Mesenchymal stem cell (in vitro differentiated cells and primary cell): ENCODE measurements around the gene ASB4.

ENCODE experiments used
- DNase-seq: peaks from one replicate; pipeline ENCODE4 v3.0.0-alpha.2; 2013
- H2AFZ ChIP-seq: one replicate; pipeline ENCODE4 v1.6.1; 2013; ENCODE audit warnings: low read depth, mild to moderate bottlenecking, control low read depth, inconsistent platforms, low read length, moderate library complexity
- H2AK5ac ChIP-seq: 2 replicates; pipeline ENCODE4 v1.6.1; 2013; ENCODE audit warnings: low read length, moderate library complexity, mild to moderate bottlenecking, inconsistent platforms; ENCODE audit not compliant: severe bottlenecking
- H2BK120ac ChIP-seq: one replicate; pipeline ENCODE4 v1.6.1; 2013; ENCODE audit warnings: low read depth, mild to moderate bottlenecking, inconsistent platforms, low read length, moderate library complexity
- H2BK12ac ChIP-seq, 2 experiments: one replicate each; pipeline ENCODE4 v1.6.1; 2013; ENCODE audit warnings: inconsistent platforms in 2 of 2, low read length in 2 of 2, mild to moderate bottlenecking in 2 of 2, moderate library complexity in 2 of 2, control low read depth in 1 of 2
- H2BK15ac ChIP-seq: one replicate; pipeline ENCODE4 v1.6.1; 2013; ENCODE audit warnings: mild to moderate bottlenecking, low read depth, inconsistent platforms; ENCODE audit not compliant: poor library complexity, severe bottlenecking
- H2BK5ac ChIP-seq: 2 replicates; pipeline ENCODE4 v1.6.1; 2013; ENCODE audit warnings: low read depth, mild to moderate bottlenecking, low read length, control low read depth, inconsistent platforms; ENCODE audit not compliant: poor library complexity, severe bottlenecking
- H3K14ac ChIP-seq, 2 experiments: one replicate each; pipeline ENCODE4 v1.6.1; 2013; ENCODE audit warnings: inconsistent platforms in 2 of 2, low read length in 2 of 2, control low read depth in 1 of 2, mild to moderate bottlenecking in 1 of 2, moderate library complexity in 1 of 2
- H3K18ac ChIP-seq, 2 experiments: one replicate each; pipeline ENCODE4 v1.6.1; 2013; ENCODE audit warnings: inconsistent platforms in 2 of 2, low read length in 2 of 2, control low read depth in 1 of 2, low read depth in 1 of 2, mild to moderate bottlenecking in 1 of 2
- H3K23ac ChIP-seq, 2 experiments: one replicate each; pipeline ENCODE4 v1.6.1; 2013; ENCODE audit warnings: inconsistent platforms in 2 of 2, low read length in 2 of 2, mild to moderate bottlenecking in 2 of 2, moderate library complexity in 2 of 2, control low read depth in 1 of 2
- H3K27ac ChIP-seq: 2 replicates; pipeline ENCODE4 v1.5.1; 2013; ENCODE audit warnings: mild to moderate bottlenecking, moderate library complexity, low read length, control low read depth, inconsistent platforms; ENCODE audit not compliant: poor library complexity, severe bottlenecking
- H3K27me3 ChIP-seq, 2 experiments: 2 replicates each; pipeline versions ENCODE4 v1.6.1 to v1.7.0; 2013; ENCODE audit warnings: low read length in 2 of 2, mild to moderate bottlenecking in 2 of 2, moderate library complexity in 2 of 2, control low read depth in 1 of 2, inconsistent platforms in 1 of 2; ENCODE audit not compliant: control insufficient read depth in 1 of 2, insufficient read depth in 1 of 2
- H3K36me3 ChIP-seq, 2 experiments: 2 replicates each; pipeline versions ENCODE4 v1.6.1 to v1.7.0; 2013; ENCODE audit warnings: low read length in 2 of 2, control low read depth in 1 of 2, inconsistent platforms in 1 of 2, low read depth in 1 of 2, mild to moderate bottlenecking in 1 of 2; ENCODE audit not compliant: insufficient read depth in 2 of 2, control insufficient read depth in 1 of 2
- H3K4ac ChIP-seq, 2 experiments: one replicate each; pipeline ENCODE4 v1.6.1; 2013; ENCODE audit warnings: inconsistent platforms in 2 of 2, low read length in 2 of 2, mild to moderate bottlenecking in 2 of 2, moderate library complexity in 2 of 2, control low read depth in 1 of 2, low read depth in 1 of 2
- H3K4me1 ChIP-seq: 2 replicates; pipeline ENCODE4 v1.6.1; 2013; ENCODE audit warnings: low read depth, low read length, control low read depth; ENCODE audit not compliant: control insufficient read depth, insufficient read depth
- H3K4me2 ChIP-seq: 2 replicates; pipeline ENCODE4 v1.6.1; 2013; ENCODE audit warnings: low read length, mild to moderate bottlenecking, inconsistent platforms; ENCODE audit not compliant: poor library complexity, severe bottlenecking
- H3K4me3 ChIP-seq, 2 experiments: 2 replicates each; pipeline versions ENCODE4 v1.5.1 to v1.7.0; 2013; ENCODE audit warnings: low read length in 2 of 2, mild to moderate bottlenecking in 2 of 2, control low read depth in 1 of 2, low read depth in 1 of 2; ENCODE audit not compliant: insufficient read depth in 1 of 2
- H3K79me1 ChIP-seq: replicated peaks from 2 replicates; pipeline ENCODE4 v1.6.1; 2013; ENCODE audit warnings: mild to moderate bottlenecking, control low read depth, low read length, inconsistent platforms; ENCODE audit not compliant: poor library complexity, severe bottlenecking
- H3K9ac ChIP-seq: 2 replicates; pipeline ENCODE4 v1.7.0; 2013; ENCODE audit warnings: mild to moderate bottlenecking, low read length, moderate library complexity
- H3K9me3 ChIP-seq: 2 replicates; pipeline ENCODE4 v1.7.0; 2013; ENCODE audit warnings: mild to moderate bottlenecking, low read length; ENCODE audit not compliant: control insufficient read depth
- H4K8ac ChIP-seq: one replicate; pipeline ENCODE4 v1.6.1; 2013; ENCODE audit warnings: inconsistent platforms, mild to moderate bottlenecking, low read length, moderate library complexity
- H4K91ac ChIP-seq: one replicate; pipeline ENCODE4 v1.6.1; 2013; ENCODE audit warnings: mild to moderate bottlenecking, low read length, inconsistent platforms
- WGBS: methylation state at CpG from one replicate; pipeline ENCODE4 v1.1.7; 2013; ENCODE audit warnings: mixed read lengths; 5-methylcytosine and 5-hydroxymethylcytosine counted together

ASB4 gene

GRCh38 chr7:95493844-95494243 lies 8.1 kb downstream of the ASB4 start:
- Histone ChIP-seq H2AFZ (no peak overlapping the region), H3K36me3 (no peaks in the 10 kb centered on the region), H3K4me3 (no peak overlapping the region), H2BK12ac (no peak overlapping the region), H3K18ac (no peak overlapping the region), H3K4ac (no peak overlapping the region), H2BK15ac (no peak overlapping the region), H3K14ac (no peak overlapping the region), H3K4me1 (peaks cover 2% of the 10 kb centered on the region), H3K4me2 (no peak overlapping the region), H4K8ac (no peak overlapping the region), H3K27me3 (no peaks in the 10 kb centered on the region), H2BK120ac (no peak overlapping the region), H4K91ac (no peak overlapping the region), H3K79me1 (no peaks in the 10 kb centered on the region), H3K9me3 (no peaks in the 10 kb centered on the region), H2BK5ac (no peak overlapping the region), H3K27ac (no peak overlapping the region), H3K23ac (no peak overlapping the region), H2AK5ac (no peak overlapping the region), H3K9ac (no peak overlapping the region)
- WGBS, result 92% methylated on average over 1 of the region's 2 CpGs
- DNase-seq, result no peak

DNA sequence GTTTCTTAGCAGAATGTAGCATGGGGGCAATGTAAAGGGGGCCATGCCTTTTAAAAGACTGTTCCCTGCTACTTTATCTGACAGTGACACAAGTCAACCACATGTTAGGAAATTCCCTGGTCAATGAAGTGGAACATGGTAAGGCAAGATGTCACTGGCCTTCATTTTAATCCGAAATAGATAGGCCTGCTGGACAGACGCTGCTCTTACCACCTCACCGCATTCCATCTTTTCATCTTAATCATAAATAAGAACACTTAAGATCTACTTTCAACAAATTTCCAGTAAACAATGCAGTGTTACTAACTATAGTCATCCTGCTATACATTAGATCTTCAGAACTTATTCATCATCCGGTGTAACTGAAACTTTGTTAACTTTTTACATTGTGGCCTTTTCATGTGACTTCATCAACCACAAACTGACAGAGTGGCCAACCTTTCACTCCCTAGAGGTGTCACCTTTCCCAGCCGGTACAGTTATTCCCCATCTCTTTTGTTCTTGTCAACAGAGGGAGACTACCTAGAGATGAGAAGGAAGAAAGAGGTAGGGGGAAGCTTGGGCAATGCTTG lies 15.6 kb downstream of the ASB4 start:
- H3K14ac ChIP-seq, result no peak overlapping the region
- DNase-seq, result peak; percentile 46
- no peak overlapping the region for H3K4ac ChIP-seq
- no peaks in the 10 kb centered on the region for H3K36me3 ChIP-seq
- H3K4me2 ChIP-seq, result peak overlapping the region; percentile 5
- H4K8ac ChIP-seq, result no peak overlapping the region
- H2BK120ac ChIP-seq, result no peak overlapping the region
- H3K9ac ChIP-seq, result no peak overlapping the region
- no peaks in the 10 kb centered on the region for H3K79me1 ChIP-seq
- no peak overlapping the region for H3K4me3 ChIP-seq
- no peaks in the 10 kb centered on the region for H3K27me3 ChIP-seq
- peak overlapping the region in 1 of 2 experiments; percentile 64 for H3K18ac ChIP-seq
- peak overlapping the region; percentile 40 for H3K27ac ChIP-seq
- H2BK5ac ChIP-seq, result no peak overlapping the region
- no peaks in the 10 kb centered on the region for H3K9me3 ChIP-seq
- H4K91ac ChIP-seq, result no peak overlapping the region
- 4% methylated on average over 4 of the region's 5 CpGs for WGBS
- no peak overlapping the region for H2AK5ac ChIP-seq
- H3K23ac ChIP-seq, result no peak overlapping the region
- no peak overlapping the region for H2BK15ac ChIP-seq
- H2BK12ac ChIP-seq, result no peak overlapping the region
- H3K4me1 ChIP-seq, result no peaks in the 10 kb centered on the region
- H2AFZ ChIP-seq, result no peak overlapping the region

DNA sequence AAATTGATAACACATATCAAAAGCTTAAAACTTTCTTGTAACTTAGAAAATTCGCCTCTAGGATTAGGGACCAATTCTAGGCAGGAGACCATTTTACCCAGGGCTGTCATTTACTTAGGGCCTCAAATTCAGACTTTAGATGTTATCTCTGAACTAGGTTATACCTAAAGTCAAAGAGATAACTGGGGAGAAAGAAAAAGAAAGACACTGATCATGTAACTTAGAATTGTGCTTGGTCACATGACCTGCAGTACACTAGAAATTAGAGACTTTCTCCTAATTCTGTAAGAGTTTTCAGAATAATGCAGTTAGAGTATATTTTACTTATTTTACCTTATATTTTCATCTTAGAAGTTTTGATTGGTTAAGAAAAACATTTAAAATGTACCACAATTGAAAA lies 16.7 kb downstream of the ASB4 start:
- WGBS, result 88% methylated on average over 1 of the region's 1 CpG
- no peak overlapping the region for H3K4ac ChIP-seq
- DNase-seq, result no peak
- no peaks in the 10 kb centered on the region for H3K9me3 ChIP-seq
- no peak overlapping the region for H2AFZ ChIP-seq
- no peak overlapping the region for H3K18ac ChIP-seq
- no peak overlapping the region for H2BK15ac ChIP-seq
- H3K9ac ChIP-seq, result no peak overlapping the region
- no peak overlapping the region for H3K4me3 ChIP-seq
- H3K27ac ChIP-seq, result peak overlapping the region; percentile 35
- no peak overlapping the region for H3K4me2 ChIP-seq
- H3K4me1 ChIP-seq, result no peaks in the 10 kb centered on the region
- H4K91ac ChIP-seq, result no peak overlapping the region
- no peak overlapping the region for H4K8ac ChIP-seq
- no peak overlapping the region for H3K14ac ChIP-seq
- H2BK5ac ChIP-seq, result no peak overlapping the region
- H3K27me3 ChIP-seq, result no peaks in the 10 kb centered on the region
- H3K23ac ChIP-seq, result no peak overlapping the region
- no peak overlapping the region for H2BK120ac ChIP-seq
- H2AK5ac ChIP-seq, result no peak overlapping the region
- no peak overlapping the region for H2BK12ac ChIP-seq
- no peaks in the 10 kb centered on the region for H3K36me3 ChIP-seq
- no peaks in the 10 kb centered on the region for H3K79me1 ChIP-seq

DNA sequence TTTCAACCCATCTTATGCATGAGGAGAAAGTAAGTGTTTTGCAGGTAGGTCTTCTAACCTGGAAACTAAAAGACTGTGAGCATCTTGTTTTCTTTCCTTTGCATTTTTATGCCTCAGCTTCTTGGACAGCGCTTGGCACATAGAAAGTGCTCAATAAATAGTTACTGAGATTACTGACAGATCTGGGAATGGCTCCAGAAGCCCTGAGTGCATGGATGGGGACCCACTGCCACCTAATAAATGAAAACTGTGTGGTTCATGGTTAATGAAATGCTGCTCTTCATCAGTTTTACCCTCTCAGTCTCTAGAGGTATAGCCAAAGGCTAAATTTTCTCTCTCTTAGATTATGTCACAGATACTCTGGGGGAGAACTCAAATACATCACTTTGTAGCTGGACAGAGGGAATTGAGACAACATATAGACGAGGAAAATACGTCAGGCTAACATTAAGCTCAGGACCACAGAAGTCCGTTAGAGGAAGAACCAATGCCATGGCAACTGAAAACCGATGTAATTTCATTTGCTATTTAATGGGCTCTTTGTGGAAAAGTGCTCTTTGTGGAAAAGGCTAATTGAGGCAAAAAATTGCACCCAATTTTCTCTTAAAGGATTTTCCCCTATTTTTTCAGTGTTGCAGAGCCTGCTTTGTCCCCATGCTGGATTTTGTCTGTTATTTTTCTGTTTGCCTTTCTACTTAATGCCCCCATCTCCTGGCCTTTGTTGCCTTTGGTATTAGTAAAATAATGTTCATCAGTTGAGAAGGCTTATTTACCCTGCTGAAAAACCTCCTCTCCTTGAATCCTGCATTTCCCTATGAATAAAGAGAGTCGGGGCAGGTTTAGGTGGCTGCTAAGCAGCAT lies 17.8 kb downstream of the ASB4 start:
- WGBS, result 90% methylated on average over 6 of the region's 6 CpGs
- Histone ChIP-seq H2AFZ (no peak overlapping the region), H4K8ac (no peak overlapping the region), H3K27me3 (no peaks in the 10 kb centered on the region), H3K79me1 (no peaks in the 10 kb centered on the region), H3K4ac (peak overlapping the region in 1 of 2 experiments; percentile 15), H4K91ac (no peak overlapping the region), H3K27ac (no peak overlapping the region), H2BK15ac (no peak overlapping the region), H3K4me2 (no peak overlapping the region), H3K23ac (no peak overlapping the region), H2AK5ac (no peak overlapping the region), H3K14ac (no peak overlapping the region), H3K36me3 (no peaks in the 10 kb centered on the region), H3K9ac (no peak overlapping the region), H2BK5ac (no peak overlapping the region), H3K4me3 (no peak overlapping the region), H2BK12ac (no peak overlapping the region), H3K4me1 (no peaks in the 10 kb centered on the region), H3K9me3 (no peaks in the 10 kb centered on the region), H2BK120ac (no peak overlapping the region), H3K18ac (peak overlapping the region in 1 of 2 experiments; percentile 33)
- DNase-seq, result no peak
